K562 (cell line): Measurements from ENCODE around the gene NEDD4L. TPM values are rescaled to one million over a fixed set of nuclear protein-coding genes. Genes with fewer than 3 reads are reported as not detected.

Experiments used
- ATAC-seq: fragments of 200-7000 bp; cut with Tn5 transposase; 3 replicates; pipeline ENCODE4 v1.9.1; 2020; ENCODE audit warnings: moderate library complexity
- BruUV-seq: library from RNA; stranded (reverse); fragments of 400-500 nt; replicated peaks from 2 replicates; lab custom pipeline; 2021; lab: Mats Ljungman, UMichigan
- CTCF ChIA-PET: fragments of 300-600 bp; formaldehyde crosslinking; extraction: SDS; loops from one replicate; lab custom pipeline; 2021; ENCODE audit warnings: low intra/inter-chr PET ratio; lab: Yijun Ruan, JAX
- POLR2A ChIA-PET: fragments of 300-600, 350-650 bp; sonication (Branson Sonifier 250); formaldehyde crosslinking; extraction: SDS; loops from one replicate; lab custom pipeline; 2021; ENCODE audit warnings: antibody characterized with exemption, inconsistent platforms; lab: Yijun Ruan, JAX
- DNase-seq, 4 experiments: peaks; one replicate each; pipeline versions ENCODE4 v3.0.0 to v3.0.0-alpha.2; 2011 to 2018; ENCODE audit warnings: low spot score in 3 of 4, mixed read lengths in 3 of 4; ENCODE audit errors: extremely low read depth in 1 of 4
- FAIRE-seq: peaks from 2 replicates; lab custom pipeline; 2011; peaks lifted over from hg19 to GRCh38; lab: Jason Lieb, UNC
- H2AFZ ChIP-seq: 2 replicates; pipeline ENCODE4 v1.6.0; 2011; ENCODE audit warnings: low read depth, low read length, control low read depth, inconsistent platforms
- H3K27ac ChIP-seq: fragments of 200-600 bp; 3 replicates; pipeline ENCODE4 v1.8.0; 2011; ENCODE audit warnings: low read depth, mild to moderate bottlenecking, control low read depth, inconsistent platforms, low read length, moderate library complexity, mixed read lengths; ENCODE audit errors: extremely low read depth
- H3K27me3 ChIP-seq, 2 experiments: fragments of 300-600 bp in 1 of 2; 2 replicates in 1 of 2; 3 replicates in 1 of 2; pipeline versions ENCODE4 v1.6.0 to v1.8.0; 2011; ENCODE audit warnings: inconsistent platforms in 2 of 2, low read length in 2 of 2, mild to moderate bottlenecking in 1 of 2, mixed read lengths in 1 of 2, moderate library complexity in 1 of 2; ENCODE audit not compliant: control insufficient read depth in 2 of 2, insufficient read depth in 2 of 2
- H3K36me3 ChIP-seq: fragments of 300-600 bp; 3 replicates; pipeline ENCODE4 v1.8.0; 2011; ENCODE audit warnings: mild to moderate bottlenecking, low read length, inconsistent platforms; ENCODE audit not compliant: control insufficient read depth, insufficient read depth
- H3K4me1 ChIP-seq, 2 experiments: fragments of 200-600 bp in 1 of 2; replicated peaks in 1 of 2; 2 replicates in 1 of 2; 3 replicates in 1 of 2; pipeline versions ENCODE4 v1.5.1 to v1.8.0; 2011; ENCODE audit warnings: inconsistent platforms in 2 of 2, low read length in 2 of 2, mild to moderate bottlenecking in 1 of 2, mixed read lengths in 1 of 2, moderate library complexity in 1 of 2; ENCODE audit not compliant: control insufficient read depth in 2 of 2, insufficient read depth in 2 of 2
- H3K4me2 ChIP-seq: 2 replicates; pipeline ENCODE4 v1.6.1; 2011; ENCODE audit warnings: low read length, control low read depth, inconsistent platforms, mixed read lengths; ENCODE audit not compliant: insufficient read depth
- H3K4me3 ChIP-seq: fragments of 200-600 bp; sonication (generic), shearing (Covaris generic); 2 replicates; pipeline ENCODE4 v1.5.1; 2016; ENCODE audit warnings: control low read depth, inconsistent platforms
- H3K79me2 ChIP-seq: fragments of 200-600 bp; 3 replicates; pipeline ENCODE4 v1.8.0; 2011; ENCODE audit warnings: low read length, inconsistent platforms; ENCODE audit not compliant: control insufficient read depth, insufficient read depth
- H3K9ac ChIP-seq, 2 experiments: 2 replicates each; pipeline versions ENCODE4 v1.6.0 to v1.6.1; 2011; ENCODE audit warnings: low read depth in 2 of 2, low read length in 2 of 2, control low read depth in 1 of 2, inconsistent platforms in 1 of 2, mild to moderate bottlenecking in 1 of 2, mixed read lengths in 1 of 2; ENCODE audit not compliant: insufficient read depth in 1 of 2
- H3K9me1 ChIP-seq: one replicate; pipeline ENCODE4 v1.6.0; 2011; ENCODE audit warnings: inconsistent platforms, mild to moderate bottlenecking, low read length, moderate library complexity; ENCODE audit not compliant: control insufficient read depth, insufficient read depth
- H3K9me3 ChIP-seq: replicated peaks from 2 replicates; pipeline ENCODE4 v1.5.1; 2011; ENCODE audit warnings: low read depth, low read length, inconsistent platforms; ENCODE audit not compliant: control insufficient read depth, insufficient read depth
- H4K20me1 ChIP-seq: replicated peaks from 2 replicates; pipeline ENCODE4 v1.6.1; 2011; ENCODE audit warnings: low read length, inconsistent platforms, mixed read lengths; ENCODE audit not compliant: control insufficient read depth, insufficient read depth
- ATF3 ChIP-seq, 2 experiments: fragments of 450-650 bp in 1 of 2; sonication (generic) in 1 of 2; formaldehyde crosslinking in 1 of 2; IDR thresholded peaks in 1 of 2; conservative IDR thresholded peaks in 1 of 2; 2 replicates each; pipeline versions ENCODE4 v1.6.1 to v1.8.1; 2016 to 2023; ENCODE audit warnings: mild to moderate bottlenecking in 2 of 2, moderate library complexity in 2 of 2, inconsistent platforms in 1 of 2, missing genetic modification reagents in 1 of 2
- CREB1 ChIP-seq, 2 experiments: sonication (generic) in 1 of 2; formaldehyde crosslinking in 1 of 2; IDR thresholded peaks; 2 replicates each; pipeline versions ENCODE4 v1.6.1 to v1.8.0; 2012 to 2022; ENCODE audit warnings: inconsistent platforms in 1 of 2, mild to moderate bottlenecking in 1 of 2, missing genetic modification reagents in 1 of 2, moderate library complexity in 1 of 2
- GTF2A2 ChIP-seq: IDR thresholded peaks from 2 replicates; pipeline ENCODE4 v1.6.1; 2016; ENCODE audit warnings: mild to moderate bottlenecking, missing genetic modification characterization, missing compliant biosample characterization
- MCM2 ChIP-seq: fragments of 450-650 bp; IDR thresholded peaks from 2 replicates; pipeline ENCODE4 v1.6.1; 2017; ENCODE audit warnings: low read depth, mild to moderate bottlenecking
- NEUROD1 ChIP-seq: fragments of 150-350 bp; IDR thresholded peaks from 2 replicates; pipeline ENCODE4 v1.6.1; 2014; ENCODE audit warnings: borderline replicate concordance, low read length, low read depth; ENCODE audit not compliant: partially characterized antibody
- PHB ChIP-seq: fragments of 250-450 bp; sonication (Bioruptor Pico); IDR thresholded peaks from 2 replicates; pipeline ENCODE4 v1.5.0; 2021
- PYGO2 ChIP-seq: fragments of 450-650 bp; IDR thresholded peaks from 2 replicates; pipeline ENCODE4 v1.6.1; 2016; ENCODE audit warnings: mild to moderate bottlenecking, missing genetic modification characterization, moderate library complexity, missing compliant biosample characterization
- SMARCE1 ChIP-seq: fragments of 450-650 bp; IDR thresholded peaks from 2 replicates; pipeline ENCODE4 v1.7.1; 2016; ENCODE audit warnings: mild to moderate bottlenecking
- SUPT5H ChIP-seq: fragments of 450-650 bp; IDR thresholded peaks from 2 replicates; pipeline ENCODE4 v1.6.1; 2016
- TEAD4 ChIP-seq, 2 experiments: sonication (generic) in 1 of 2; formaldehyde crosslinking in 1 of 2; IDR thresholded peaks; 2 replicates each; pipeline versions ENCODE4 v1.6.1 to v1.8.0; 2012 to 2022; ENCODE audit warnings: borderline replicate concordance in 1 of 2, inconsistent platforms in 1 of 2, low read length in 1 of 2, mild to moderate bottlenecking in 1 of 2, missing genetic modification reagents in 1 of 2
- ZFP30 ChIP-seq: fragments of 250-450 bp; sonication (Bioruptor Pico); IDR thresholded peaks from 2 replicates; pipeline ENCODE4 v1.8.0; 2022; ENCODE audit warnings: moderate library complexity, mild to moderate bottlenecking, inconsistent platforms, borderline replicate concordance
- WGBS: fragments of 100-300 bp; shearing (Covaris generic); methylation state at CpG from one replicate; pipeline ENCODE4 v1.1.6; 2016; ENCODE audit warnings: low coverage, mixed read lengths; ENCODE audit not compliant: insufficient coverage; ENCODE audit errors: missing lambda C conversion rate; 5-methylcytosine and 5-hydroxymethylcytosine counted together
- in situ Hi-C: fragments of 300-500 bp; cut with MboI; formaldehyde crosslinking; loops from 4 replicates; pipeline ENCODE4 v1.15.0; 2018; ENCODE audit warnings: inconsistent platforms, mixed read lengths
- intact Hi-C: fragments of 100-400 bp; cut with micrococcal nuclease; formaldehyde crosslinking; loops from 2 replicates; pipeline ENCODE4 v1.14.2; 2022
- polyA plus RNA-seq, 8 experiments: library from polyadenylated mRNA; depleted of rRNA in 4 of 8; stranded (reverse) in 5 of 8; unstranded in 3 of 8; fragments of >200 nt; fragmentation: Nextera tagmentation in 2 of 8; fragmentation: Illumina TruSeq in 1 of 8; extraction: Ambion mirVana in 2 of 8; extraction: Trizol in 1 of 8; gene quantifications; 2 replicates each; pipeline versions ENCODE4 v1.2.1 to v1.2.3, GENCODE V29; 2011 to 2014; ENCODE audit warnings: inconsistent platforms in 1 of 8, missing spikeins in 1 of 8
- total RNA-seq, 7 experiments: library from RNA; depleted of rRNA in 6 of 7; stranded (reverse); fragments of >200 nt in 6 of 7; fragmentation: Illumina TruSeq in 2 of 7; extraction: Trizol in 2 of 7; gene quantifications; 2 replicates each; pipeline versions ENCODE4 v1.2.1 to v1.2.3, GENCODE V29; 2011 to 2021; ENCODE audit warnings: low replicate concordance in 1 of 7

The NEDD4L gene
- total and polyA plus RNA-seq, 9 of the 15 experiments (the other 6 are each of a cell fraction or from before 2014, with no cell fraction given), result 8.1 to 33.4 (median 19.9) TPM

- TF ChIP-seq ATF3 (IDR thresholded peaks at IDR 0.05) (no peak), ATF3 (CRISPR knock-in tag; conservative IDR thresholded peaks at IDR 0.05) (no peak), PYGO2 (no peak), TEAD4 (IDR thresholded peaks at IDR 0.05; ENCODE audit: low read length) (no peak), TEAD4 (CRISPR knock-in tag; IDR thresholded peaks at IDR 0.05; ENCODE audit: borderline replicate concordance) (no peak), ZFP30 (CRISPR knock-in tag) (no peak)
Measured at GRCh38 chr18:58152216-58152615, 108.2 kb downstream of the NEDD4L start (continued).

GRCh38 chr18:58152891-58153290 lies 108.9 kb downstream of the NEDD4L start:
- Histone ChIP-seq H3K4me2 (no peak overlapping the region), H2AFZ (no peak overlapping the region), H3K27me3 (no peaks in the 10 kb centered on the region), H4K20me1 (no peaks in the 10 kb centered on the region), H3K36me3 (no peaks in the 10 kb centered on the region), H3K9me3 (no peaks in the 10 kb centered on the region), H3K27ac (no peak overlapping the region), H3K4me3 (no peak overlapping the region), H3K4me1 (no peaks in the 10 kb centered on the region; a peak in 2 of 5 replicates), H3K79me2 (no peaks in the 10 kb centered on the region), H3K9ac (no peak overlapping the region), H3K9me1 (no peaks in the 10 kb centered on the region)
- no peak for FAIRE-seq
- in situ Hi-C loops, result no loop called here
- TF ChIP-seq NEUROD1, result no peak
- TF ChIP-seq MCM2, result no peak
- no peak for TF ChIP-seq SUPT5H
- no peak for TF ChIP-seq PHB (CRISPR knock-in tag)
- no peak for TF ChIP-seq GTF2A2 (tag)
- TF ChIP-seq SMARCE1, result no peak
- no peak for TF ChIP-seq CREB1 (IDR thresholded peaks at IDR 0.05)
- TF ChIP-seq CREB1 (CRISPR knock-in tag; IDR thresholded peaks at IDR 0.05), result no peak
- ChIA-PET CTCF (no interaction called here), POLR2A (no interaction called here)
- WGBS, result 66% methylated on average over 3 of the region's 3 CpGs
- no peak for DNase-seq
- intact Hi-C loops, result no loop called here
- no TSS peak for BruUV-seq
- ATAC-seq, result no peak
